H1 (cell line): ENCODE data around the gene MAP4K1. TPM values are rescaled to one million over a fixed set of nuclear protein-coding genes. Genes with fewer than 3 reads are reported as not detected.

Source experiments
- CTCF ChIA-PET: fragments of 300-600 bp; sonication (Branson Sonifier 250); formaldehyde crosslinking; loops from one replicate; lab custom pipeline; 2021; ENCODE audit not compliant: partially characterized antibody; lab: Charles Lee
- POLR2A ChIA-PET: fragments of 300-600 bp; sonication (Branson Sonifier 250); formaldehyde crosslinking; loops from one replicate; lab custom pipeline; 2021; ENCODE audit warnings: inconsistent platforms; ENCODE audit not compliant: partially characterized antibody; lab: Charles Lee
- DNase-seq, 2 experiments: peaks; one replicate each; pipeline versions ENCODE4 v3.0.0 to v3.0.0-alpha.2; 2010 to 2022; ENCODE audit warnings: low spot score in 2 of 2, low read depth in 1 of 2, mixed read lengths in 1 of 2
- FAIRE-seq: peaks from 2 replicates; lab custom pipeline; 2011; peaks lifted over from hg19 to GRCh38; lab: Jason Lieb, UNC
- H2AFZ ChIP-seq: 2 replicates; pipeline ENCODE4 v1.8.1; 2012; ENCODE audit warnings: low read length, inconsistent platforms
- H2AK5ac ChIP-seq: 2 replicates; pipeline ENCODE4 v1.6.1; 2013; ENCODE audit warnings: low read depth, low read length
- H2BK120ac ChIP-seq: replicated peaks from 2 replicates; pipeline ENCODE3; 2013; ENCODE audit warnings: low read depth, low read length, inconsistent platforms
- H2BK12ac ChIP-seq: 2 replicates; pipeline ENCODE4 v1.6.1; 2013; ENCODE audit warnings: low read depth, low read length
- H2BK15ac ChIP-seq: 2 replicates; pipeline ENCODE4 v1.6.1; 2013; ENCODE audit warnings: low read length
- H2BK20ac ChIP-seq: 2 replicates; pipeline ENCODE4 v1.6.1; 2013; ENCODE audit warnings: low read length
- H2BK5ac ChIP-seq: 2 replicates; pipeline ENCODE4 v1.6.1; 2013; ENCODE audit warnings: low read depth, low read length
- H3K14ac ChIP-seq: 2 replicates; pipeline ENCODE4 v1.6.1; 2013; ENCODE audit warnings: inconsistent platforms; ENCODE audit not compliant: insufficient read length
- H3K18ac ChIP-seq: 2 replicates; pipeline ENCODE4 v1.6.1; 2013; ENCODE audit warnings: low read length; ENCODE audit errors: extremely low read depth
- H3K23ac ChIP-seq: 2 replicates; pipeline ENCODE4 v1.6.1; 2013; ENCODE audit warnings: inconsistent platforms; ENCODE audit not compliant: insufficient read length
- H3K23me2 ChIP-seq: 2 replicates; pipeline ENCODE4 v1.6.1; 2013; ENCODE audit warnings: low read depth, low read length
- H3K27ac ChIP-seq: 2 replicates; pipeline ENCODE4 v1.6.1; 2011; ENCODE audit warnings: low read depth, low read length, inconsistent platforms
- H3K27me3 ChIP-seq, 4 experiments: replicated peaks in 1 of 4; 1 replicate in 1 of 4; 2 replicates in 3 of 4; pipeline versions ENCODE4 v1.6.1 to v1.8.1; 2011 to 2013; ENCODE audit warnings: low read length in 3 of 4, mild to moderate bottlenecking in 3 of 4, inconsistent platforms in 2 of 4, mixed read lengths in 2 of 4, moderate library complexity in 1 of 4; ENCODE audit not compliant: control insufficient read depth in 3 of 4, insufficient read depth in 3 of 4; ENCODE audit errors: extremely low read depth in 1 of 4
- H3K36me3 ChIP-seq, 4 experiments: 2 replicates each; pipeline versions ENCODE4 v1.6.1 to v1.8.1; 2011 to 2013; ENCODE audit warnings: mild to moderate bottlenecking in 4 of 4, low read length in 3 of 4, moderate library complexity in 2 of 4, control low read depth in 1 of 4, inconsistent platforms in 1 of 4; ENCODE audit not compliant: insufficient read depth in 4 of 4, control insufficient read depth in 2 of 4
- H3K4ac ChIP-seq: replicated peaks from 2 replicates; pipeline ENCODE3; 2013; ENCODE audit warnings: low read length, low read depth, mixed read lengths, inconsistent platforms; ENCODE audit not compliant: insufficient read length
- H3K4me1 ChIP-seq, 4 experiments: replicated peaks in 1 of 4; 1 replicate in 1 of 4; 2 replicates in 3 of 4; pipeline versions ENCODE4 v1.6.1 to v1.8.1; 2011 to 2013; ENCODE audit warnings: low read length in 3 of 4, inconsistent platforms in 2 of 4, mixed read lengths in 1 of 4; ENCODE audit not compliant: insufficient read depth in 4 of 4, control insufficient read depth in 3 of 4
- H3K4me2 ChIP-seq, 2 experiments: 2 replicates each; pipeline versions ENCODE4 v1.6.1 to v1.8.1; 2011 to 2013; ENCODE audit warnings: low read depth in 2 of 2, low read length in 2 of 2, control low read depth in 1 of 2, inconsistent platforms in 1 of 2, mild to moderate bottlenecking in 1 of 2; ENCODE audit not compliant: insufficient read depth in 1 of 2
- H3K4me3 ChIP-seq, 4 experiments: fragments of 200-600, 300-600 bp in 1 of 4; sonication (generic), shearing (Covaris generic), sonication (Bioruptor Twin) in 1 of 4; 2 replicates each; pipeline versions ENCODE4 v1.5.1 to v1.8.1; 2011 to 2016; ENCODE audit warnings: low read length in 4 of 4, low read depth in 3 of 4, control low read depth in 2 of 4, inconsistent platforms in 2 of 4, mild to moderate bottlenecking in 2 of 4, mixed read lengths in 1 of 4, moderate library complexity in 1 of 4; ENCODE audit not compliant: insufficient read depth in 2 of 4; ENCODE audit errors: extremely low read depth in 1 of 4
- H3K56ac ChIP-seq: replicated peaks from 2 replicates; pipeline ENCODE3; 2013; ENCODE audit warnings: low read depth, mild to moderate bottlenecking, mixed read lengths, low read length, inconsistent platforms; ENCODE audit not compliant: insufficient read length
- H3K79me1 ChIP-seq: 2 replicates; pipeline ENCODE4 v1.6.1; 2013; ENCODE audit warnings: low read depth, low read length, control low read depth
- H3K79me2 ChIP-seq, 2 experiments: 2 replicates each; pipeline versions ENCODE4 v1.6.1 to v1.8.1; 2012 to 2013; ENCODE audit warnings: low read length in 2 of 2, mild to moderate bottlenecking in 2 of 2, inconsistent platforms in 1 of 2; ENCODE audit not compliant: insufficient read depth in 2 of 2, control insufficient read depth in 1 of 2
- H3K9ac ChIP-seq, 4 experiments: replicated peaks in 1 of 4; 1 replicate in 1 of 4; 2 replicates in 3 of 4; pipeline versions ENCODE4 v1.6.1 to v1.8.1; 2011 to 2013; ENCODE audit warnings: low read depth in 3 of 4, low read length in 3 of 4, control low read depth in 2 of 4, mild to moderate bottlenecking in 2 of 4, moderate library complexity in 2 of 4, inconsistent platforms in 1 of 4; ENCODE audit errors: extremely low read depth in 1 of 4
- H3K9me3 ChIP-seq, 2 experiments: 2 replicates each; pipeline versions ENCODE4 v1.6.1 to v1.8.1; 2012 to 2013; ENCODE audit warnings: mild to moderate bottlenecking in 2 of 2, moderate library complexity in 2 of 2, control low read depth in 1 of 2, inconsistent platforms in 1 of 2, low read depth in 1 of 2, low read length in 1 of 2, mixed read lengths in 1 of 2; ENCODE audit not compliant: insufficient read depth in 2 of 2
- H4K20me1 ChIP-seq, 2 experiments: replicated peaks in 1 of 2; 2 replicates each; pipeline versions ENCODE3 to v1.8.1; 2011 to 2013; ENCODE audit warnings: inconsistent platforms in 2 of 2, low read length in 2 of 2, mild to moderate bottlenecking in 1 of 2; ENCODE audit not compliant: insufficient read depth in 2 of 2, control insufficient read depth in 1 of 2
- H4K5ac ChIP-seq: 2 replicates; pipeline ENCODE4 v1.6.1; 2013; ENCODE audit warnings: low read length, low read depth, mixed read lengths, inconsistent platforms; ENCODE audit not compliant: insufficient read length
- H4K8ac ChIP-seq: 2 replicates; pipeline ENCODE4 v1.8.0; 2013; ENCODE audit warnings: mild to moderate bottlenecking, moderate library complexity, low read length, inconsistent platforms; ENCODE audit not compliant: insufficient read depth; ENCODE audit errors: extremely low read depth
- H4K91ac ChIP-seq: replicated peaks from 2 replicates; pipeline ENCODE3; 2013; ENCODE audit warnings: low read length, mixed read lengths, inconsistent platforms; ENCODE audit not compliant: insufficient read length
- GTF2F1 ChIP-seq: IDR thresholded peaks from 2 replicates; pipeline ENCODE4 v1.6.1; 2012; ENCODE audit warnings: low read depth, low read length, improper control_type of control experiment, borderline replicate concordance
- JUN ChIP-seq: IDR thresholded peaks from 2 replicates; pipeline ENCODE4 v1.6.1; 2011; ENCODE audit warnings: low read depth, mild to moderate bottlenecking, improper control_type of control experiment, low read length
- KDM1A ChIP-seq: fragments of 200-600, 300-600 bp; sonication (generic); IDR thresholded peaks from 2 replicates; pipeline ENCODE4 v1.7.1; 2016; ENCODE audit warnings: mild to moderate bottlenecking, low read length, borderline replicate concordance
- MAFK ChIP-seq: IDR thresholded peaks from 2 replicates; pipeline ENCODE4 v1.6.1; 2012; ENCODE audit warnings: low read depth, mild to moderate bottlenecking, improper control_type of control experiment, low read length
- NANOG ChIP-seq: IDR thresholded peaks from 2 replicates; pipeline ENCODE4 v1.6.1; 2011; ENCODE audit warnings: low read length, low read depth, mild to moderate bottlenecking, inconsistent platforms; ENCODE audit not compliant: insufficient read depth, poor library complexity, severe bottlenecking
- SIN3A ChIP-seq, 2 experiments: IDR thresholded peaks in 1 of 2; conservative IDR thresholded peaks in 1 of 2; 2 replicates each; pipeline ENCODE4 v1.6.1; 2011 to 2012; ENCODE audit warnings: low read length in 2 of 2, improper control_type of control experiment in 1 of 2, low read depth in 1 of 2, mild to moderate bottlenecking in 1 of 2
- SIRT6 ChIP-seq: IDR thresholded peaks from one replicate; pipeline ENCODE4 v1.7.1; 2012; ENCODE audit warnings: low read length, inconsistent platforms
- SIX5 ChIP-seq: IDR thresholded peaks from 2 replicates; pipeline ENCODE4 v1.6.1; 2011; ENCODE audit warnings: mild to moderate bottlenecking, low read depth, low read length
- SRF ChIP-seq: IDR thresholded peaks from 2 replicates; pipeline ENCODE4 v1.6.1; 2011; ENCODE audit warnings: mild to moderate bottlenecking, low read depth, low read length, moderate library complexity
- TAF7 ChIP-seq: optimal IDR thresholded peaks from 2 replicates; pipeline ENCODE3; 2011; ENCODE audit warnings: low read depth, mild to moderate bottlenecking, inconsistent platforms, low read length, moderate library complexity, borderline replicate concordance
- USF2 ChIP-seq: IDR thresholded peaks from 2 replicates; pipeline ENCODE4 v1.6.1; 2011; ENCODE audit warnings: low read length, improper control_type of control experiment
- WGBS, 2 experiments: shearing (Covaris generic) in 1 of 2; methylation state at CpG; one replicate each; pipeline versions ENCODE4 v1.1.6 to v1.1.7; 2013 to 2015; ENCODE audit warnings: low lambda C conversion rate in 2 of 2, mixed read lengths in 2 of 2, inconsistent platforms in 1 of 2, low coverage in 1 of 2, missing lambda C conversion rate in 1 of 2; ENCODE audit not compliant: insufficient replicate concordance in 2 of 2, insufficient coverage in 1 of 2, insufficient read length in 1 of 2; ENCODE audit errors: extremely low coverage in 1 of 2, missing lambda C conversion rate in 1 of 2; 5-methylcytosine and 5-hydroxymethylcytosine counted together
- polyA plus RNA-seq, 7 experiments: library from polyadenylated mRNA; depleted of rRNA in 3 of 7; stranded (reverse) in 5 of 7; unstranded in 2 of 7; fragments of >200 nt in 5 of 7; fragments of 200-250 nt in 2 of 7; gene quantifications; 1 replicate in 5 of 7; 2 replicates in 1 of 7; 4 replicates in 1 of 7; pipeline versions ENCODE4 v1.2.1 to v1.2.3, GENCODE V29; 2011 to 2013; ENCODE audit warnings: missing spikeins in 2 of 7, mixed read lengths in 2 of 7
- total RNA-seq: library from RNA; stranded (reverse); fragmentation: NEBNext Ultra II Directional; extraction: Animal tissue kit (Norgen Biotek cat#: 25700); gene quantifications from 2 replicates; pipeline ENCODE4 v1.2.1, GENCODE V29; 2021
- TF ChIP-seq, protein P1 (sequence below): IDR thresholded peaks from 2 replicates; pipeline ENCODE4 v1.6.1; 2012; ENCODE audit warnings: inconsistent platforms

The MAP4K1 gene
- total and polyA plus RNA-seq, 2 of the 8 experiments (the other 6 are each of a cell fraction or from before 2014, with no cell fraction given) = 9.0 to 10.4 TPM

DNA sequence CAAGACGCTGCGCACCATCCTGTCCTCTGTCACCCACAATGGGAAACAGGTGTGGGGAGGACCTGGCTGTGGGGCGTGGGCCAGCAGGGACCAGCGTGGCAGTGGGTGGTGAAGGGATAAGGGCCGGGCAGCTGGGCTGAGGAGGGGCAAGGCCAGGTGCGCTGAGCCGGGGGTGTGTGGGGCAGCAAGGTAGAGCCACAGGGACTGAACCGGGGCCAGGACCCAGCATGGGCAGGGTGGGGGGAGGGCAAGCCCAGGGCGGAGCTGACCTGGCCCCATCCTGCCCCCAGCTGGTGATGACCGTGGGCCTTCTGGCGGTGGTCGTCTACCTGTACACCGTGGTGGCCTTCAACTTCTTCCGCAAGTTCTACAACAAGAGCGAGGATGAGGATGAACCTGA lies 37.7 kb downstream of the MAP4K1 start:
- H3K36me3 ChIP-seq = peaks cover 0 to 2% (median 0%) of the 10 kb centered on the region in 4 experiments; a peak in 2 of 8 replicates
- no peak overlapping the region for H3K4me3 ChIP-seq
- 91% methylated on average over 13 of the region's 15 CpGs; no CpG with 5 or more reads in 1 of the 2 experiments for WGBS, 2 experiments
- H4K20me1 ChIP-seq = no peaks in the 10 kb centered on the region
- no peaks in the 10 kb centered on the region for H3K4me1 ChIP-seq
- no peaks in the 10 kb centered on the region for H3K27me3 ChIP-seq
- ChIA-PET POLR2A (interaction anchor here (1.2 kb wide), 1 partner anchor 12 kb away, joined by 4 read pairs; no protein-coding TSS in a partner anchor), CTCF (interaction anchor here (0.7 to 2.5 kb wide), 2 partner anchors 54 to 67 kb away, joined by 3 to 5 read pairs; no protein-coding TSS in a partner anchor)
- H3K9ac ChIP-seq = no peak overlapping the region
- no peak overlapping the region for H2AK5ac ChIP-seq
- H4K91ac ChIP-seq = no peak overlapping the region
- no peak overlapping the region for H3K4ac ChIP-seq
- H3K23me2 ChIP-seq = no peaks in the 10 kb centered on the region
- no peak overlapping the region for H2BK20ac ChIP-seq
- no peak overlapping the region for H3K23ac ChIP-seq
- H4K8ac ChIP-seq = no peak overlapping the region
- H2BK5ac ChIP-seq = no peak overlapping the region
- no peak overlapping the region for H2BK120ac ChIP-seq
- no peak overlapping the region for H3K14ac ChIP-seq
- H3K79me2 ChIP-seq = no peaks in the 10 kb centered on the region
- no peaks in the 10 kb centered on the region for H3K79me1 ChIP-seq
- H2BK15ac ChIP-seq = no peak overlapping the region
- no peak overlapping the region for H3K4me2 ChIP-seq
- FAIRE-seq = no peak
- no peak overlapping the region for H2AFZ ChIP-seq
- no peak overlapping the region for H3K27ac ChIP-seq
- no peak overlapping the region for H2BK12ac ChIP-seq
- H3K9me3 ChIP-seq = no peaks in the 10 kb centered on the region
- no peak overlapping the region for H3K56ac ChIP-seq
- H3K18ac ChIP-seq = no peak overlapping the region
- DNase-seq = no peak
- no peak overlapping the region for H4K5ac ChIP-seq
- TF ChIP-seq SIN3A (conservative IDR thresholded peaks at IDR 0.05 in 1 of 2, IDR thresholded peaks at IDR 0.05 in 1 of 2; ENCODE audit: low read depth in 1 of 2, low read length in 2 of 2) = no peak
- TF ChIP-seq KDM1A = no peak
- TF ChIP-seq NANOG = no peak
- TF ChIP-seq GTF2F1 = no peak
- no peak for TF ChIP-seq MAFK
- no peak for TF ChIP-seq SIX5
- TF ChIP-seq, protein P1, sequence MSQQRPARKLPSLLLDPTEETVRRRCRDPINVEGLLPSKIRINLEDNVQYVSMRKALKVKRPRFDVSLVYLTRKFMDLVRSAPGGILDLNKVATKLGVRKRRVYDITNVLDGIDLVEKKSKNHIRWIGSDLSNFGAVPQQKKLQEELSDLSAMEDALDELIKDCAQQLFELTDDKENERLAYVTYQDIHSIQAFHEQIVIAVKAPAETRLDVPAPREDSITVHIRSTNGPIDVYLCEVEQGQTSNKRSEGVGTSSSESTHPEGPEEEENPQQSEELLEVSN = no peak
- TF ChIP-seq SRF = no peak
- no peak for TF ChIP-seq SIRT6
- no peak for TF ChIP-seq JUN
- no peak for TF ChIP-seq TAF7
- no peak for TF ChIP-seq USF2
